HFFc6 (cell line): ENCODE results near the gene RAD51B. TPM values are rescaled to one million over a fixed set of nuclear protein-coding genes. Genes with fewer than 3 reads are reported as not detected.

Experiments used
- DNase-seq: peaks from one replicate; pipeline ENCODE4 v3.0.0-alpha.2; 2018
- H3K27ac Mint-ChIP-seq: 2 replicates; pipeline ENCODE4 v1.8.0; 2020; ENCODE audit warnings: mild to moderate bottlenecking, mixed read lengths
- H3K27me3 Mint-ChIP-seq: 2 replicates; pipeline ENCODE4 v1.8.0; 2021; ENCODE audit warnings: mild to moderate bottlenecking, moderate library complexity, mixed read lengths; ENCODE audit not compliant: insufficient read depth
- H3K36me3 Mint-ChIP-seq: 2 replicates; pipeline ENCODE4 v1.8.0; 2021; ENCODE audit warnings: low read depth, mixed read lengths
- H3K4me1 Mint-ChIP-seq: 2 replicates; pipeline ENCODE4 v1.8.0; 2020; ENCODE audit warnings: low read depth, mixed read lengths
- H3K4me3 Mint-ChIP-seq: 2 replicates; pipeline ENCODE4 v1.8.0; 2020; ENCODE audit warnings: mild to moderate bottlenecking, moderate library complexity, mixed read lengths
- H3K9me3 Mint-ChIP-seq: 2 replicates; pipeline ENCODE4 v1.8.0; 2020; ENCODE audit warnings: mild to moderate bottlenecking, mixed read lengths
- CTCF ChIP-seq: fragments of 200-600 bp; sonication (generic); IDR thresholded peaks from 2 replicates; pipeline ENCODE4 v1.5.0; 2021; ENCODE audit warnings: antibody characterized with exemption, mild to moderate bottlenecking
- total RNA-seq, 6 experiments: library from RNA; stranded (reverse); fragmentation: NEBNext Ultra II Directional; extraction: Animal tissue kit (Norgen Biotek cat#: 25700); gene quantifications; 2 replicates in 1 of 6; 3 replicates in 5 of 6; pipeline ENCODE4 v1.2.3, GENCODE V29; 2021

RAD51B gene
- total RNA-seq, 6 experiments from 2014 or later, result 7.1 to 12.4 (median 9.6) TPM

DNA sequence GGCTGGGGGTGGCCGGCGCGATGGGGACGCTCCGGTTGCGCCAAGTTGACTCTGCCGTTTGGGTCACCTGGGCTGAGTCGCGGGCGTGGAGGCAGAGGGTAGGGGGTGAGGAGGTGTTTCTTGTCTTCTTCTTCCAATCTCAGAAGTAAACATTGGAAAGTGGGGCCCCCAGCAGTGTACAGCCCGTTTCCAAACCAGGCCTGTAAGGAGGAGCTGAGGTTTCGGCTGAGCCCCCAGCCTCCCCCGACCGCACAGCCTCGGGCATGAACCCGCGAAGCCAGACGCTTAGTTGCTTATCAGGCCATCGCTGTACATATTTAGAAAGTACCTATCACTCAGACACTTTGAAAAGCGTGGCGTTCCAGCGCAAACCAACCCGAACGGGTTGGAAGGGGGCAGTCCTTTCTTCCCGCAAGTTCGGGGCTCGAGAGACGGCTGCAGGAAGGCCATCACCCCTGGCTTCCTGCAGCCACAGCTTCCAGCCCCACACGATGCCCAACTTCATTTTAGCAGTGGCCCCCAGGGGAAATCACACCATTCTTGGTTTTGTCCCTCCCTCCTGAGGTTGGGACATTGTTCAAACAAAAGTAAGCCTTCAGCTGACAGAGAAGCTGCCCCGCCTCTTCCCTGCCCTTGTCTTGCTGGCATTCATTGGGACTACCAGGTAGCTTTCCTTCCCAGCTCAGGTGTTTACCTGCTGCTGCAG is 809.2 kb downstream of the RAD51B start:
- Mint-ChIP-seq H3K27me3 (peaks cover 2% of the 10 kb centered on the region; the same call in 1 of the 2 replicates), H3K4me3 (no peak overlapping the region)
- DNase-seq, result no peak

GRCh38 chr14:68630081-68630571 is 810.5 kb downstream of the RAD51B start:
- H3K9me3 Mint-ChIP-seq, result no peaks in the 10 kb centered on the region
- no peak for TF ChIP-seq CTCF
- H3K27me3 Mint-ChIP-seq, result peaks cover 2% of the 10 kb centered on the region; the same call in 1 of the 2 replicates
- H3K4me1 Mint-ChIP-seq, result peaks cover 20% of the 10 kb centered on the region
- no peaks in the 10 kb centered on the region for H3K36me3 Mint-ChIP-seq
- H3K27ac Mint-ChIP-seq, result no peak overlapping the region
- no peak for DNase-seq
- H3K4me3 Mint-ChIP-seq, result no peak overlapping the region

More for the DNA sequence above, 809.2 kb downstream of the RAD51B start:
- H3K36me3 Mint-ChIP-seq, result no peaks in the 10 kb centered on the region
- no peak for TF ChIP-seq CTCF
- H3K4me1 Mint-ChIP-seq, result peaks cover 20% of the 10 kb centered on the region
- H3K27ac Mint-ChIP-seq, result no peak overlapping the region
- H3K9me3 Mint-ChIP-seq, result no peaks in the 10 kb centered on the region

DNA sequence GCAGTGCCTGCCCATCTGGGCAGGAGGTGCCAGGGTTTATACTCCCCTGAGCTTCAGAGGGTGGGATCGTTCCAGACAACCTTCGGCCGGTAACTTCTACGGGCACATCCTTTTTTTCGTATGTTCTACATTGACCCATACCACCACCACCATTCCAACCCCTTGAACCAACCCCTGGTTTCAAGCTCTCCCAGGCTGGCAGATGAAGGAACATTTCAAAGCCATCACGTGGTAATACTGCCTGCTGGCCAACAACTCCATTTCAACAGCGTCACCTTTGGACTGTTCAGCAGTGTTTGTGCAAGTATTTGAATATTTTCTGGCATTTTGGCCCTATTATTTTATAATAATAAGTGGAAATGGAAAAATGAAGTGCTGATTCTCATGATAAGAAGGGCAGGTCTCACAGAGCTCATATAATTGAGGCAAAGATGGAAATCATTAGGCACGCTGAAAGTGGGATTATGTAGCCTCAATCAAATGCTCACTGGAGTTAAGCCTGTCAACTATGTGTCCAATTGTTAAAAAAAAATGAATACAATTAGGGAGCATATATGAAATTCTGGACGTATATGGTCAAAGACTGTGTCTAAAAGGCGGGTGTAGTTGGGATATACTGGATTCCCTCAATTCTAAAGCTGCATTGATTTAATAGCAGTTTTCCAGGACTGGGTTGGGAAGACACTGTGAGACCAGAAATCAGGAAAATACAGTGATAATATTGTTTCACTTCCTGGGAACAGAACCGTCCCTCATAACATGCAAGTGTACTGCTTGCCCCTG is 811.2 kb downstream of the RAD51B start:
- no peak overlapping the region for H3K27ac Mint-ChIP-seq
- no peaks in the 10 kb centered on the region for H3K9me3 Mint-ChIP-seq
- no peak overlapping the region for H3K4me3 Mint-ChIP-seq
- DNase-seq, result no peak
- no peak for TF ChIP-seq CTCF
- no peaks in the 10 kb centered on the region for H3K36me3 Mint-ChIP-seq
- peaks cover 2% of the 10 kb centered on the region; the same call in 1 of the 2 replicates for H3K27me3 Mint-ChIP-seq
- peaks cover 20% of the 10 kb centered on the region for H3K4me1 Mint-ChIP-seq

- H3K27me3 Mint-ChIP-seq, result peaks cover 2% of the 10 kb centered on the region; the same call in 1 of the 2 replicates
- no peak overlapping the region for H3K27ac Mint-ChIP-seq
- no peaks in the 10 kb centered on the region for H3K36me3 Mint-ChIP-seq
- no peak for TF ChIP-seq CTCF
- no peaks in the 10 kb centered on the region for H3K9me3 Mint-ChIP-seq
- no peak for DNase-seq
- H3K4me3 Mint-ChIP-seq, result no peak overlapping the region
- H3K4me1 Mint-ChIP-seq, result peaks cover 16% of the 10 kb centered on the region
Observed at GRCh38 chr14:68631394-68632053, 811.9 kb downstream of the RAD51B start.

- Mint-ChIP-seq H3K36me3 (no peaks in the 10 kb centered on the region), H3K27ac (no peak overlapping the region), H3K4me1 (peaks cover 16% of the 10 kb centered on the region), H3K4me3 (no peak overlapping the region), H3K27me3 (peaks cover 2% of the 10 kb centered on the region; the same call in 1 of the 2 replicates), H3K9me3 (no peaks in the 10 kb centered on the region)
- no peak for TF ChIP-seq CTCF
- DNase-seq, result no peak
Observed at GRCh38 chr14:68632054-68632895, 812.7 kb downstream of the RAD51B start.
